H1 (cell line): ENCODE measurements around the gene ATG16L1.

Experiments
- CBX5 ChIP-seq: fragments of 300-800, 300-1000 bp; sonication (generic); IDR thresholded peaks from 2 replicates; pipeline ENCODE4 v1.7.1; 2016; ENCODE audit warnings: antibody characterized with exemption, low read length, low read depth
- CHD2 ChIP-seq: IDR thresholded peaks from 2 replicates; pipeline ENCODE4 v1.6.1; 2012; ENCODE audit warnings: low read length, improper control_type of control experiment
- CTCF ChIP-seq, 3 experiments: IDR thresholded peaks; 1 replicate in 2 of 3; 2 replicates in 1 of 3; pipeline versions ENCODE4 v1.5.1 to v1.6.1; 2011; ENCODE audit warnings: low read length in 3 of 3, mild to moderate bottlenecking in 3 of 3, inconsistent platforms in 2 of 3, low read depth in 1 of 3, moderate library complexity in 1 of 3; ENCODE audit not compliant: insufficient read depth in 1 of 3; ENCODE audit errors: control extremely low read depth in 1 of 3
- EP300 ChIP-seq, 2 experiments: IDR thresholded peaks; 1 replicate in 1 of 2; 2 replicates in 1 of 2; pipeline ENCODE4 v1.6.1; 2011 to 2012; ENCODE audit warnings: low read depth in 2 of 2, low read length in 2 of 2, mild to moderate bottlenecking in 2 of 2, borderline replicate concordance in 1 of 2, inconsistent platforms in 1 of 2, moderate library complexity in 1 of 2
- KDM4A ChIP-seq: IDR thresholded peaks from one replicate; pipeline ENCODE4 v1.7.1; 2012; ENCODE audit warnings: low read depth, mild to moderate bottlenecking, moderate library complexity, low read length, inconsistent platforms; ENCODE audit not compliant: severe bottlenecking
- RAD21 ChIP-seq, 2 experiments: IDR thresholded peaks in 1 of 2; conservative IDR thresholded peaks in 1 of 2; 2 replicates each; pipeline ENCODE4 v1.6.1; 2011; ENCODE audit warnings: low read depth in 2 of 2, low read length in 2 of 2, improper control_type of control experiment in 1 of 2, inconsistent platforms in 1 of 2, mild to moderate bottlenecking in 1 of 2, moderate library complexity in 1 of 2
- RFX5 ChIP-seq: IDR thresholded peaks from 2 replicates; pipeline ENCODE4 v1.6.1; 2011; ENCODE audit warnings: low read depth, low read length, improper control_type of control experiment, borderline replicate concordance
- RNF2 ChIP-seq: fragments of 200-900, 300-1000 bp; sonication (generic); IDR thresholded peaks from 2 replicates; pipeline ENCODE4 v1.7.1; 2016; ENCODE audit warnings: borderline replicate concordance, low read depth, mild to moderate bottlenecking, antibody characterized with exemption, low read length; ENCODE audit not compliant: poor library complexity, severe bottlenecking; ENCODE audit errors: missing control alignments
- SP1 ChIP-seq: IDR thresholded peaks from 2 replicates; pipeline ENCODE4 v1.6.1; 2011; ENCODE audit warnings: low read depth, low read length
- TF ChIP-seq, protein P1 (sequence below): IDR thresholded peaks from 2 replicates; pipeline ENCODE4 v1.6.1; 2012; ENCODE audit warnings: low read length, inconsistent platforms

DNA sequence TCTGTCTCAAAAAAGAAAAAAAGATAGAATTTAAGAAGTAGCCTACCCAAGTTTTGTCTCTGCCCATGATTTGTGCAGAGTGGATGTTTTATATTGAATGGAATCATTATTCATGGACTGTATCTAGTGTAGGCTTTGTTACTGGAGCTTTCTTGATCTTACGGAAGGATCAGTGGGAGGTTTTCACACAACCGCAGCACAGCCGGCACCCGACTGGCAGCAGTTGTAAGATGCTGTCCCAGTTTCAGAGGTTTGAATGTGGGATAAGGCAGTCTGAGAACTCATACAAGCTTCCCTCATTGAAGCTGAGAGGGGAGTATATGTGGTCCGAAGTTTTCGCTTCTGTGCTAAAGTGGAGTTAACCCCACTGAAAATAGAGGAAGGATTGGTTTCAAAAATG is 36.4 kb downstream of the ATG16L1 start:
- TF ChIP-seq EP300 (IDR thresholded peaks at IDR 0.05; ENCODE audit: borderline replicate concordance in 1 of 2, low read depth in 2 of 2, low read length in 2 of 2) (no peak), RNF2 (no peak), CHD2 (no peak), CTCF (IDR thresholded peaks at IDR 0.05; ENCODE audit: control extremely low read depth in 1 of 3, insufficient read depth in 1 of 3, low read depth in 1 of 3, low read length in 3 of 3) (no peak), SP1 (no peak), RAD21 (IDR thresholded peaks at IDR 0.05 in 1 of 2, conservative IDR thresholded peaks at IDR 0.05 in 1 of 2; ENCODE audit: low read depth in 2 of 2, low read length in 2 of 2) (no peak), KDM4A (no peak), RFX5 (no peak), CBX5 (no peak)
- TF ChIP-seq, protein P1, sequence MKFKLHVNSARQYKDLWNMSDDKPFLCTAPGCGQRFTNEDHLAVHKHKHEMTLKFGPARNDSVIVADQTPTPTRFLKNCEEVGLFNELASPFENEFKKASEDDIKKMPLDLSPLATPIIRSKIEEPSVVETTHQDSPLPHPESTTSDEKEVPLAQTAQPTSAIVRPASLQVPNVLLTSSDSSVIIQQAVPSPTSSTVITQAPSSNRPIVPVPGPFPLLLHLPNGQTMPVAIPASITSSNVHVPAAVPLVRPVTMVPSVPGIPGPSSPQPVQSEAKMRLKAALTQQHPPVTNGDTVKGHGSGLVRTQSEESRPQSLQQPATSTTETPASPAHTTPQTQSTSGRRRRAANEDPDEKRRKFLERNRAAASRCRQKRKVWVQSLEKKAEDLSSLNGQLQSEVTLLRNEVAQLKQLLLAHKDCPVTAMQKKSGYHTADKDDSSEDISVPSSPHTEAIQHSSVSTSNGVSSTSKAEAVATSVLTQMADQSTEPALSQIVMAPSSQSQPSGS = no peak
